GM21717 (cell line): ENCODE measurements around the gene CEP128.

ENCODE experiments used
- ATAC-seq: cut with Tn5 transposase; IDR thresholded peaks from one replicate; pipeline ENCODE4 v1.9.1; 2021; ENCODE audit warnings: mild to moderate bottlenecking, moderate library complexity; ENCODE audit not compliant: unreplicated experiment

CEP128 gene

DNA sequence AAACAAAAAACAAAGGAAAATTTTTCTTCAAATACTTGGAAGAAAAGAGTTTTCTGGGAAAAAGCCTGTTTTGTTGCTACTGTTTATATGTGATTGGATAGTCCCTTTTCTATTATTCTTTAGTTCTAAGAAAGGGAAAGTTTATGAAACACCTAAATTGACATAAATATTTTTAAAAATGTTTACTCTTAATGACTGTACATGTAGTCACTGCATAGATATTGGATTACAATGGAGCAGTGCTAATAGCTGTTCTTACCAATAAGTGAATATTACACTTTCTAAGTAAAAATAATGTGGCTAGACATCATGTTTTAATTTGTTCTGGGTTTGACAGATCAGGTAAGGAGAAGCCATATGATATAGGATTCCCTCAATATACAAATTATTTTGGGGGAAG is 377.5 kb downstream of the CEP128 start:
- ATAC-seq: no peak

DNA sequence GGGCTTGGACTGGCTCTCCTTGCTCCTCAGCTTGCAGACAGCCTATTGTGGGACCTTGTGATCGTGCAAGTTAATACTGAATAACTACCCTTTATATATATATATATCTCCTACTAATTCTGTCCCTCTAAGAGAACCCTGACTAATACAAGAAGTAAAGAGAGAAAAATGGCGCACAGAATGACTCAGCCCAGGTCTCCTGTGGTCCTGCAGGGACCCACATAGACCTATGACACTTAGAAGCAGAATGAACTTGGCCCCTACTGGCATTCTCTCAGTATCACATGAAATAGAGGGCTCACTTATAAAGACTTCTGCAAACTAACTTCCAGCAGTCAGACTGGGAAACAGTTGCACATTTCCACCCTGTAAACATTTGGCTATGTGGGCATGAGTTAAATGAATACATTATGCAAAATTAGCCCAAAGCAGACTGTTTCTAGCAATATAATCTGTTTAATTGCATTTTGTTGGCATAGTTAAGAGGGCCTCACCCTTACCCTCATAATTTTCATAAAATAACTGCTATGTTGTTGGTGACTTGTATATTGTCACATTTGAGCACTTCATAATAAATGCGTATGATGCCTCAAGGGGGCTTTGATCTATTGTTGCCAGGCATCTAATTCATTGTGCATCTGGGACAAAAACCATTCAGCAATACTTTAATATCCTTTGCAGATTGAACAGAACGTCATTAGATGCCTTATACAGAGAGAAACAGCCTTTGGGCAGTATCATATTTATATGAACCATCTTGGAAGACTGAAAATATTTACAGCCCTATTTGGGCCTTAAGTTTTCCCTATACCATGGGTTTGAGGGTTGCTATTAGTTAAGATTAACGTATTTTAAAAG is 380.5 kb downstream of the CEP128 start:
- peak; percentile 89 for ATAC-seq

DNA sequence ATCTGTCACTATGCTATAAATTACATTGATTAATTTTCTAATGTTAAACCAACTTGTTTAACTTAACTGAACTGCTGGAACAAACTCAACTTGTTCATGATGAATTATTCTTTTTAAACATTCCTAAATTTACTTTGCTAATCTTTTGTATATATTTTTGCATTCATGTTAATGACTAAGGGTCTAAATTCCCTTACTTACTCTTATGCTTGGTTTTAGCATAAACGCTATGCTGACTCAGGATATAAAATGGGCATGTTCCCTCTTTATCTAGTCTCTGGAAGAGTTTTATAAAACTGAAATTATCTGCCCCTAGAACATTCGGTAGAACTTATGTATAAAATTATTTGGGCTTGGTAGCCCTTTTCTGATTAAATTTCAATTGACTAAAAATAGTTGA is 387.4 kb downstream of the CEP128 start:
- ATAC-seq: no peak

DNA sequence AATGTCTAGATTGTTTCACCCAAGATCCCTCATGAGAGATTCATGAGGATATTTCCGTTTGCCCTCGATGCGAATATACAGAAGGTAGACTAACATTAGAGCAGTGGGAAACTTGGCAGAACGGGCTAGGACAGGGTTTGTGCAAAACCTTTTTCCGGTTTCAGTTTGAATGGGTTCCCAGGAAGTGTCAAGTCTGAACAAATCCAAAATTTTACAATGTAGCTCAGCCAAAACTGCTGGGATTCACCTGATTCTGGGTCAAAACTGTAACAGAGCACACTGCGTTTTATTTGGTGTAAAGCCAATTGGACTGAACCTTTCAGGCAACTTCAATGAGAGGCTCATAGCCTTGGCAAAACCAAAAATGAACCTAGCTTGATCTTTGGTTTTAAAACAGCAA is 392.4 kb downstream of the CEP128 start:
- ATAC-seq: no peak

GRCh38 chr14:80545935-80546854 is 395.3 kb downstream of the CEP128 start:
- no peak for ATAC-seq

DNA sequence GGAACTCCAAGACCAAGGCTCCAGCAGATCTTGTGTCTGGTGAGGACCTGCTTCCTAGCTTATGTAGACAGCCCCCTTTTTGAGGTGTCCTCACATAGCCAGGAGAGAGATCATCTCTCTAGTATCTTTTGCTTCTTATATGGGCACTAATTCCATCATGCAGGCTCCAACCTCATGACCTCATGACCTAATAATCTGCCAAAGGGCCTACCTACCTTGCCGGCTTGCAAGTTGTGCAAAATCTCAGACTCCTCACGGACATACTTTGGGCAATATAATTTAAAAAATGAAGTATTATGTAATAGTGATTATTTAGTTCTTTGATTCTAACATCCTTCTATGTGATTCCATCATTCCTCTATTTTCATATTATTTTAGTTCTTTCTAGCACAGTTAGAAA is 397.2 kb downstream of the CEP128 start:
- ATAC-seq: no peak

- no peak for ATAC-seq
Observed at GRCh38 chr14:80543211-80543610, 398.3 kb downstream of the CEP128 start.

GRCh38 chr14:80538633-80539375 is 402.7 kb downstream of the CEP128 start:
- no peak for ATAC-seq

DNA sequence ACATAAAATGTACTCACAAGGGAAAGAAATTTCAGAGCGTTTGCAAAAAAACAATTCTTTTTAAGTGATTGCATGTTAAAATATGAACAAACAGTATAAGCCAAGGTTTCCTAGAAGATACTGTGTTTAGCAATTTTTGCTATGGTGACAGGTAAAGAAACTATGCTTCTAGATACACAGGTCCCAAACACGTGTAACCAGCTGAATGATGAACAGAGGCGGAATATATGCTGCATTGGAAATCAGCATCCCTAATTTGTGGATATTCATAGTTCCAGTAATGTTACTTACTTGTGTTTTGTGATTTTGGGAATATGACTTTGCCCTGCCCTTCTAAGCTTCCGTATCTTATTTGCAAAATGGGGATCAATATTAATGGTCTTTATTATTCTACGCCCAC is 403.9 kb downstream of the CEP128 start:
- no peak for ATAC-seq

DNA sequence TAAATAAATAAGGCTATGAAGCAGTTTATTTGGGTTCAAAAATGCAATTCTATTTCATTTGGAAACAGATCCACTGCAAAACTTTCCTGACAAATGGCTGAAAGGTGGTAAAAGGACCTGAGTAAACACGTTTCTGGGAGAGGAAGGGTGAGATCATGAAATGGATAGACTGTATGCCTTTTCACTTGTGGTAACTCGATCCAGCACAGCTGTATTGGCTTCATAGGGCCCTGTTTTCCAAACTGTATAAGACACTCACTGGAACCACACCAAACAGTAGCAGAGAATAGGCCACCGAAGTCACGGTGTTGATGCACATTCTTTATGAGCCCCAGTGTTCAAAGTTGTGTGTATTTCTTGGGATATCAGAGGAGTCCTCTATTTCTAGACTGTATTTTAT is 405.1 kb downstream of the CEP128 start:
- no peak for ATAC-seq

DNA sequence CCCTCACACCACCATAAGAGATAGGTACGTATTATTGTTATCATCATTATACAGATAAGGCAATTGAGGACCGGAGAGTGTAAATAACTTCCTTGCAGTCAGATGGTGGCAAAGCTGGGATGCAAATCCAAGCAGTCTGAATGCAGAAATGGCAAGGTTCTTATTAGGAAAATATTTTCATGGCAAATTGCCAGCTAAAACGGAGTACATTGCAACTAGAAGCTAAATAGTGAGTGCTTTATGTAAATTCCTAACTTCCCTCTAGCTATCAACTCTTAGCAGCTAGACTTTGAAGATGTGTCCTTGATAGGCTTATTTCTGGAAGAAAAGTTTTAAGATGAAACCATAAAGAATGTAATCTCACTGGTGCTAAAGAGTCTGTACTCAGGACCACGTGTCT is 406.4 kb downstream of the CEP128 start:
- ATAC-seq: no peak

DNA sequence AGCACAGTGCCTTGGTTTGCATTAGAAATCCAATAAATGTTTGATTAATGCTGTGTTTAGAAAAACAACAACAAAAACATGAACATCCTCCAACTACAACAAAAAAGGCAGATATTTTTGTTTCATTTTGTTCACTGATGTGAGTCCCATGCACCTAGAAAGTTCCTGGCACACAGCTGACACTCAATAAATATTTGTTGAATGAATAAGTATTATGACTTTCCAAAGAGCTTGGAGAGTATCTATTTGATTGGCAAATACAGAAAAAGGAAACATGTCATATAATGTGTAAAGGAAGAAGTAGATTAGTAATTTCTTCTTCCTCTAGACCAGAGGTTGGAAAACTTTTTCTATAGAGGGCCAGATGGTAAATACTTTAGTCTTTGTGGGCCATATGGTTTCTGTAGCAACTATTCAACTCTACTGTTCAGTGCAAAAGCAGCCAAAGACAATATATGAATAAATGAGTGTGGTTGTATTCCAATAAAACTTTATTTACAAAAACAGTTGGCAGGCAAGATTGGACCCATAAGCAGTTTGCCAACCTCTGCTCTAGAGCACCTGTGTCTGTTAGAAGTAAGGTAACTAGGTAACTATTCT is 417.9 kb downstream of the CEP128 start:
- no peak for ATAC-seq

DNA sequence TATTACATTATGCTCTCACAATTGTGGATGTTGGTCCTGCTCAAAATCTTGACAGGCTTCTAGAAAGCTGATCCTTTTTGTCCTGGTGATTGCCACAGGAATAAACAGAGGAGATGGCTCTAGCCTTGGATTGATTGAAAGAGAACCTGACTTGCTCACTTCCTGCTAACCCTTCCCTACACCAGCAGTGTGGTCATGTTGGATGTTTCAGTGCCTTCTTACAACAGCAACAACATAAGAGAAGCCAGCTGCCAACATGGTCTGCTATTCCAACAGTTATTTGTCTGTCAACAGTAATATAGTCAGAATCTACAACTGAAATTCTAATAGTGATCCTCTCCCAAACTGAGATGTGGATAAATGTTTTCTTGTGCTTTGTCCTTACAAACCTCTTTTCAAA is 418.6 kb downstream of the CEP128 start:
- no peak for ATAC-seq

GRCh38 chr14:80522411-80522810 is 419.1 kb downstream of the CEP128 start:
- no peak for ATAC-seq

DNA sequence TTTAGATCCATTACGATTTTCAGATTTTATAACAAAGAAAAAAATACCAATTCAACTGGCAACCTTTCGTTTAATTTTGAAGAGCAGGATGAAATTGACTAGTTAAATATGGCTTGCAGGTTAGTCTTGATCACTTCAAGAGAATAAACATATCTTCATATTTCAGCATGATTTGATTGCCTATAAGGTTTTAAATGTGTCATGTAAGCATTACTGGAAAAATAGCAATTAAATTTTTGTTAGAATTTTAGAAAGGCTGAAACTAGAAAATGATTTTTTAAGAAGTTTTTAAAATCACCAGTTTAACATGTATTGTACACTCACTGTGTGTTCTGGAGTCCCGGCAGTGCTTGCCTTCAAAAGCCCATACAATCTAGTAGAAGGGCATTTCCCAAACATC is 420.1 kb downstream of the CEP128 start:
- no peak for ATAC-seq

- ATAC-seq: no peak
Observed at GRCh38 chr14:80519002-80519401, 422.5 kb downstream of the CEP128 start.

GRCh38 chr14:80518173-80518572 is 423.4 kb downstream of the CEP128 start:
- ATAC-seq: no peak

DNA sequence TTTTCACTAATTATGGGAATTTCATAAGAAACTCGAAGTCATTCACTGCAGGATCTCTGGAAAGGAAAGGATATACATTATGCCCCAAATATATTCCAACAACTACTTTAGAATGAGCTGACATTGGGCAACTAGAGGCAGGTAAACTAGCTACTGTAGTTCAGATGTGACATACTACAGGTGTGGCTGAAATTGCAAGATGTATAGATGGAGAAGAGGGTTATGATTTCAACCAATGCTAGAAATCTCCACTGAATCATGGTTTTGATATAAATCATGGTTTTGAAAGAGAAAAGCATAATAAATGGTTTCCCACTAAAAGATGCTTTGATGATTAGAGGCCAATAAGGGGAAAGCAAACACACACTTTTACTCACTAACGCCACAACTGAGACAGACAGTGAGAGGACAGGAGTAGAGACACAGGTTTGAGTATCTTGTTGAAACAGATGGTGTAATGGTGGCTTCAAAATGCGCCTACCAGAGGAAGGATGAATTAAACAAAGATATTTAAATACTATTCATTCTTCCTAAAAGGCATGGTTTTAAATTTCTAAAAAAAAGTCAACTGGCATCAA is 434.2 kb downstream of the CEP128 start:
- ATAC-seq: no peak

DNA sequence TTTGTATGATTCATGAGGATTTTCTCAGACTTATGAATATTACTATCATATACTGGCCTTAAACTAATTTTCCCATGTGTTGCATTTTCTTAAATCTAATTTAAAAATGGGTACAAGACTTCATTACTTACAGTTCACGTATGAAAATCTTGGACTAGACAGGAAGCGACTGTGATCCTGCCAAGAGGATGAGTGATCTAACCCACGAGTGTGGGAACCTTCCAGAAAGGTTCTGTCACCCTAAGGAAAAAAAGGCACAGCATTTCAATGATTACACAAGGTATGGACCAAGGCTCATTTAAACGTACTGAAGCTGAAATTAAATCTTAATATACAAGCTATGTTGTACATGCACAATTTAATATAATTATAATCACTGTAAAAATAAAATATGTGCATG is 436.8 kb downstream of the CEP128 start:
- no peak for ATAC-seq

DNA sequence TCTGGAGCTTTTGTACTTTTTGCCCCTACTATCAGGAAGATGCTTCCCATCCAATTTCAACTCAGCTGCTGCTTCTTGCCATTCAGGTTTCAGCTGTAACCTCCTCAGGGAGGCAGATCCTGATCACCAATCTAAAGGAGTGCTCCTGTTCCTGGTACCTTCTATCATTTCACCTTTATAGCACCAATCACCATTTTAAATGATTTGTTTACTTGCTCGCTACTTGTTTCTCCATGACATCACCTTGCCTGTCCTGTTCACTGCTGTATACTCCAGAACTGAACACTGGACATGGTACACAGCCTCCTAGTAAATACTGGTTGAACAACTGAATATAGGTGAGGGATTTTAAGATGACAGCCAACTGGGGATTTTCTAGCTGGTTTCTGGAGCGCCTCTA is 443.0 kb downstream of the CEP128 start:
- no peak for ATAC-seq

DNA sequence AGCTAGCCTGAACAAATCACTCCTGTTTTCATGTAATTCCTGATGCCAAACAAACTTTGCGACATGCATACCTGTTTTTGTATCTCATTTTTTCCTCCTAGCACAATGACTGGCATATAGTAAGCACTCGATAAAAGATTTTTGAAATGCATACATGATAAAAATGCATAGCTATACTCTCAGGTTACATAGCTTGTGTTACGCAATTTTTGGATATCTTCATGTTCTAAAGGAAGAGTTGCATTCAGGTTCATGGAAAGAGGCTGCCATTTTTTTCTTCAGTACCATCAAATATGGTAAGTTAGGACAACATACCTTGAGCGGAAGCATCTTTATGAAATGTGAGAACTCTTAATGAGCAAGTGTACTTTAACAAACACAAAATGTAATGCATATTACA is 445.4 kb downstream of the CEP128 start:
- no peak for ATAC-seq
